Cerebellar nuclear complex (tissue), 1 donor: ENCODE data around the gene GJD3.

Source experiments
- DNase-seq, 2 experiments: peaks; one replicate each; lab custom pipeline; 2025; lab: John Stamatoyannopoulos, UW

The GJD3 gene

DNA sequence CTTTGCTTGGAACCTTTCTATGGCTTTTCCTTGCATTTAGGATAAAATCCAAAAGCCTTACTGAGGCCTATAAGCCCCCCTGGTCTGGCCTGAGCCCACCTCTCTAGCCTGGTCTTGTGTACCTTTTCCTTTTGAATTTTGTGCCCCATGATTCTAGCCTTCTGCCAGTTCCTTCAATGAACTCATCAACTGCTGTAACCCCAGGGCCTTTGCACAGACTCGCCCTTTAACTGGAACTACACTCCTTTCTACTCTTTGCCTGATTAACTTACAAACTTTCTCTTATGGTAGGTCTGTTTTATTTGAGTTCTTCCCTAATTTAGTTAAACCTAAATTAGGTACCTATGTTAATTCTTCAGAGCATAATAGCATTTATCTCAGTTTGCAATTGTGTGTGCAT, 24.2 kb downstream of the GJD3 start:
- no peak for DNase-seq

DNA sequence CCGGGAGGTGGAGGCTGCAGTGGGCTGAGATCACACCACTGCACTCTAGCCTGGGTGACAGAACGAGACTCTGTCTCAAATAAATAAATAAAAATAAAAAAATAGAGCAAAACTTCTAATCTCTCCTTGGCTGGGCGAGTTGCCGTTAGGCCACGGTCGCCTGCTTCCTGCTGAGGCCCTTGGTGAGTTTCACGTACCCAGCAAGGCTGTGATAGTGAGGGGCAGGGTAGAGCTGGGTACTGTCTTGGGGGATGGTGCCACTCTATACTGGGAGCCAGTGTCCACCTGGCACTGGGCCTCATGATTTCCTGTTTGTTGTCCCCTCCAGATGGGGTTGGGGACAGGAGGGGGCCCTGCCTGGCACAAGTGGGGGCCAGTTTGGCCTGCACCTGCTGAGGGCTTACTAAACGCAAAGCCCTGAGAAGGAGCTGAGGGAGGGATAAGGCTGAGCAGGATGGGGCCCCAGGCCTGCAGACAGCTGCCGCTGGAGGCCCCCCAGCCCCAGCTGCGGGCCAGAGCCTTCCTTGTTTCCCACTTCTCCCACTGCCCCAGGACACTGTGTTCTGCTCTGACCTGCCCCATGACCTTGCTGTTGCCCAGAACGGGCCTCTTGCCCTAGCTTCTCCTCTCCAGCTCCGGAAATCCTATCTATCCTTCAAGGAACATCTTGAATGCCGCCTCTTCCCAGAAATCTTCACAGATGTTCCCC, 25.4 kb downstream of the GJD3 start:
- DNase-seq, result no peak

DNA sequence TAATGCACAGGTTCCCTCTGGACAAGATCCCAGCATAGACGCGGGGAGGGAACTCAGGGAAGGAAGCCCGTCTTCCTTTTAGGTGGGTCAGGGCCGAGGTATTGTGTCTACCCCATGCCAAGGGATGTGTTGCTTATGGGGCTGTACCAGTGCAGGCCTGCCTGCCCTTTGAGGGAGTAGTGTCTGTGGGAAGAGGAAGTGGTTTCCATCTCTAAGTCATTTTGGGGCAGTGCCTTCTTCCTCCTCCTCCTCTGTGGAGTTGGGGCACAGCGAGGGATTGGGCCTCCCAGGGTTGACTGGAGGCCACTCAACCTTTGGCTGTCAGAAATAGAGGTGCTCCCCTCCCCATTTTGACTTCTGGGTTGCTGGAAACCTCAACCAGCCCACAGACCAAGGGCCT, 26.5 kb downstream of the GJD3 start:
- no peak for DNase-seq

DNA sequence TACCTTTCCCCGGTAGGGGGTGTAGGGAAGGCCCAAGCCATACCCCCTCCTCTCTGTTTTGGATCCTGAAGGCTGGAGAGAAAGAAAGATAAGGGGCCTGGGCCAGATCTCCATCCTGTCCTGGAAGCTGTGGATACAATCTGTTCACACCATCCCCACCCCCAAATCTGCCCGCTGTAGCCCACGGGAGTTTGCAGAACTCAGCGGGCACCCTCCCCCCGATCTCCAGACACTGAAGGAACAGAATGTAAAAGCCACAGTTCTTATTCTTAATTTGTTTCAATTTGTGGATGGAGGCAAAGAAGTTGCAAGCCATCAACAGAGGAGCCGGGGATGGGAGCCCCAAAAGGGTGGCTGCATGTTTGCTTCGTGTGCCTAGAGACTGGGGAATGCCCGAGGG, 27.2 kb downstream of the GJD3 start:
- no peak for DNase-seq

DNA sequence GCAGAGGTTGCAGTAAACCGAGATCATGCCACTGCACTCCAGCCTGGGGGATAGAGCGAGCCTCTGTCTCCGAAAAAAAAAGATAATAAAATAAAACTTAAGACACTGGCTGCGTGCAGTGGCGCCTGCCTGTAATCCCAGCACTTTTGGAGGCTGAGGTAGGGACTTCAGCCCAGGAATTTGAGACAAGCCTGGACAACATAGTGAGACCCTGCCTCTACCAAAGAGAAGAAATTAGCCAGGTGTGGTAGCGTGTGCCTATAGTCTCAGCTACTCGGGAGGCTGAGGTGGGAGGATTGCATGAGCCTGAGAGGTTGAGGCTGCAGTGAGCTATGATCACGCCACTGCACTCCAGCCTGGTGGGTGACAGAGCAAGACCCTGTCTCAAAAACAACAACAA, 28.9 kb downstream of the GJD3 start:
- DNase-seq, result no peak

- DNase-seq, result no peak
These were observed 30.6 kb downstream of the GJD3 start for GRCh38 chr17:40333781-40334448.

GRCh38 chr17:40331743-40332641, 32.5 kb downstream of the GJD3 start:
- DNase-seq, result no peak

DNA sequence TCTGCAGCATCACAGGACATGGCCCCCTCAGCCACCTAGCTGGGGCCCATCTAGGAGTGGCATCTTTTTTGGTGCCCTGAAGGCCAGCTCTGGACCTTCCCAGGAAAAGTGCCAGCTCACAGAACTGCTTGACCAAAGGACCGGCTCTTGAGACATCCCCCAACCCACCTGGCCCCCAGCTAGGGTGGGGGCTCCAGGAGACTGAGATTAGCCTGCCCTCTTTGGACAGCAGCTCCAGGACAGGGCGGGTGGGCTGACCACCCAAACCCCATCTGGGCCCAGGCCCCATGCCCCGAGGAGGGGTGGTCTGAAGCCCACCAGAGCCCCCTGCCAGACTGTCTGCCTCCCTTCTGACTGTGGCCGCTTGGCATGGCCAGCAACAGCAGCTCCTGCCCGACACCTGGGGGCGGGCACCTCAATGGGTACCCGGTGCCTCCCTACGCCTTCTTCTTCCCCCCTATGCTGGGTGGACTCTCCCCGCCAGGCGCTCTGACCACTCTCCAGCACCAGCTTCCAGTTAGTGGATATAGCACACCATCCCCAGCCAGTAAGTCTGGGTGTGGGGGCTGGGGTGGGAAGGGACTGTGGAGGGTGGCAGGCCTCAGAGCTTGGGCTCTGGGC, 33.6 kb downstream of the GJD3 start:
- no peak for DNase-seq

GRCh38 chr17:40329839-40330794, 34.4 kb downstream of the GJD3 start:
- DNase-seq, result no peak

GRCh38 chr17:40328386-40328766, 36.2 kb downstream of the GJD3 start:
- DNase-seq, result no peak

DNA sequence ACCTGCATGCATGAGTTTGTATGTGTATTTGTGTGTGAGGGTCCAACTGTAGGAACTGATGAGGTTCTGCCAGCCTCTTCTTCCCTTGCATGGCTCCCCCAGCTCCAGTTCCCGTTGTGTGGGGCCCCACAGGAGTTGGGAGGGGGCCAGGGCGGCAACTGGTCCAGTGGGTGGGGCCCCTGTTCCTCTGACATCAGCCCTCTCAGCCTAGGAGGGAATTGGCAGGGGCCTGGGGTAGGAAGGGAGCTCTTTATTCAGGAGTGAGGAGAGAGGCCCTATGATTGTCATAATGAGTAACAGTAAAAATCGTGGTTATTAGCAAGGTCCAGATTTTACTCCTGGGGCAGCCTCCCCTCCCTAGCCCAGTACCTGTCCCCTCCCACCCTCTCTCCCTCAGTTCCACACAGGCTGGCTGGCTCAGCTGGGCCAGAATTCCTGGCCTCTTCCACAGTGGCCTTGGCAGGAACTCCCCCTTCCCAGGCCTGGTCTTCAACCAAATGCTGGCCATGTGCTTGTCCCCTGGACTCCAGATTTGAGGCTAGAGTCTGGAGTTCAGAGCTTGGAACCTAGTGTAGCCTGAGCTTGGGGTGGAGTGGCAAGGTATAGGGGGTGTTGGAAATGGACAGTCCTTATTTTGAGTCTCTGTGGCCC, 36.7 kb downstream of the GJD3 start:
- no peak for DNase-seq

DNA sequence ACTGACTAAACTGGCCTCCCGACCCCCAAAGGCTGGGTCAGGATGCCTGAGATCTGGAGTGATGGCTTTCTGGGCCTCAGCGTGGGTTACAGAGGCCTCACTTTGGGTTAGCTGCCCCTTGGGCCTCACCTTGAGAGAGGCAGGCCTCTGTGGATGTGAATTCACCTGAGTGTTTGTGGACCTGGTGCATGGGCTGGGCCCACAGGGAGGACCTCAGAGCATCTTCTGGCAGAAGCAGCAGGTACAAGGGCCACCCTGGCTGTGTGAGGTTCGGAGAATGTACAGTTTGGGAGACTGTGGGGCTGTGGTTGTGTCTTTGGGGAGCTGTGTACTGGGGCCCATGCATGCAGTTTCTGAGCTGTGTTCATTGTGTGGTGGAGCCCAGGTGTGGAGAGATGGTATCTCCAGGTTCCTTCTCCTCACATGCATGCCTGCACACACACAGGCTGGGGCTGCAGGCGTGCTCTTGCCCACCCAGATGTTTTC, 37.2 kb downstream of the GJD3 start:
- no peak for DNase-seq

- no peak for DNase-seq
These were observed 37.7 kb downstream of the GJD3 start for GRCh38 chr17:40326832-40327199.

GRCh38 chr17:40326014-40326831, 38.3 kb downstream of the GJD3 start:
- no peak for DNase-seq

GRCh38 chr17:40325156-40326013, 39.2 kb downstream of the GJD3 start:
- DNase-seq, result no peak

GRCh38 chr17:40323391-40324381, 40.9 kb downstream of the GJD3 start:
- DNase-seq, result no peak
